GM19372 (cell line): Measurements from ENCODE around the gene MYLK.
"Not testable (repeated sequence)": the region's sequence is repeated elsewhere in the genome, so short reads cannot be mapped to it uniquely, and the experiment has no call there.

Source experiments
- ATAC-seq: cut with Tn5 transposase; IDR thresholded peaks from one replicate; pipeline ENCODE4 v1.9.1; 2021; ENCODE audit warnings: mild to moderate bottlenecking, low read depth, moderate library complexity; ENCODE audit not compliant: unreplicated experiment

Gene MYLK

GRCh38 chr3:123753286-123753685, 130.8 kb downstream of the MYLK start:
- ATAC-seq = no peak

- ATAC-seq = no peak
Measured at GRCh38 chr3:123752228-123752627, 131.9 kb downstream of the MYLK start.

- no peak for ATAC-seq
Measured at GRCh38 chr3:123751433-123751832, 132.7 kb downstream of the MYLK start.

GRCh38 chr3:123750659-123751420, 133.3 kb downstream of the MYLK start:
- ATAC-seq = no peak

GRCh38 chr3:123750209-123750608, 133.9 kb downstream of the MYLK start:
- no peak for ATAC-seq

GRCh38 chr3:123749711-123750110, 134.4 kb downstream of the MYLK start:
- no peak for ATAC-seq

GRCh38 chr3:123745184-123745855, 138.8 kb downstream of the MYLK start:
- no peak for ATAC-seq

GRCh38 chr3:123744064-123744463, 140.1 kb downstream of the MYLK start:
- no peak for ATAC-seq

GRCh38 chr3:123743121-123743520, 141.0 kb downstream of the MYLK start:
- no peak for ATAC-seq

GRCh38 chr3:123741041-123741511, 143.1 kb downstream of the MYLK start:
- no peak for ATAC-seq

GRCh38 chr3:123740391-123740822, 143.7 kb downstream of the MYLK start:
- ATAC-seq = no peak

- ATAC-seq = no peak
Measured at GRCh38 chr3:123739754-123740153, 144.4 kb downstream of the MYLK start.

GRCh38 chr3:123739106-123739505, 145.0 kb downstream of the MYLK start:
- ATAC-seq = no peak

- not testable (repeated sequence) for ATAC-seq
Measured at GRCh38 chr3:123738522-123738921, 145.6 kb downstream of the MYLK start.

- ATAC-seq = no peak
Measured at GRCh38 chr3:123737168-123737567, 147.0 kb downstream of the MYLK start.

- ATAC-seq = no peak
Measured at GRCh38 chr3:123735456-123735855, 148.7 kb downstream of the MYLK start.

- no peak for ATAC-seq
Measured at GRCh38 chr3:123734527-123734902, 149.6 kb downstream of the MYLK start.

GRCh38 chr3:123733805-123734526, 150.2 kb downstream of the MYLK start:
- no peak for ATAC-seq

- ATAC-seq = no peak
Measured at GRCh38 chr3:123733341-123733740, 150.8 kb downstream of the MYLK start.

- no peak for ATAC-seq
Measured at GRCh38 chr3:123732447-123732846, 151.7 kb downstream of the MYLK start.

GRCh38 chr3:123730829-123731228, 153.3 kb downstream of the MYLK start:
- no peak for ATAC-seq
